Inflammatory macrophage treated with lipopolysaccharide for 4 hours (primary cell): ENCODE data around the gene RAB5IF.
"Not testable (repeated sequence)": the region's sequence is repeated elsewhere in the genome, so short reads cannot be mapped to it uniquely, and the experiment has no call there.

Source experiments
- DNase-seq: peaks from one replicate; pipeline ENCODE4 v3.0.0-alpha.2; 2020

Gene RAB5IF

DNA sequence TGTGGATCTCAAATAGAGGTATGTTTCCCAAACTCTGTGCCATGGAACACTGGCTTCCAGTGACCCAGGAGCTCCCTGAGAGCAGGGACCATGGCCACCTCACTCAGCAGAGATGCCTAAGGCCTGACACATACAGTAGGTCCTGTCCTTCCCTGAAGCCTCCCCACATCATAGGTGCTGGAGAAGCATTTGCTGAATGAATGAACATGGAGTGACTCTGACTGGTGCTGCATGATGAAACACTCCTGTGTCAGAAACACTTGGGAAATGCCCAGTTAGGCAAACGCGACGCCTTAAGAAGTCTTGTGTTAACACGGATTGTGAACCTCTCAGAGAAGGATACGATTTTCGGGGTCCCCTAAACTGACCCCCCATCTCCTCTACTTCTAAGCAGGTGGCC is 26.1 kb downstream of the RAB5IF start:
- peak; percentile 43 for DNase-seq

DNA sequence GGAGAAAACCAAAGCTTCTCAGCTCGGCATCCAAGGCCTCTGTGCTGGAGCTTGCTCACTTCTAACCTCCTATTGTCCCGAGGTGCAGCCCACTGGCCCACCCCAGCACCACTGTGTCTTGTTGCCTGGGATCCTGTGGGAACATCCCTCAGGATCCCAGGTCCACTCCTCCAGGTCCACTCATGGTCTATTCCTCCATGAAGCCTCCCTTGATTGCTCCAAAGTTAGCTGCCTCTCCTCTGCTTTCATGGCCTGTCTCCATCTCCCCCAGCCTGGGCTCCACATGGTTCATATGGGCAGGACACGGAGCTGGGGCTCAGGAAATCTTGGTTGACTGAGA is 26.5 kb downstream of the RAB5IF start:
- DNase-seq, result no peak

DNA sequence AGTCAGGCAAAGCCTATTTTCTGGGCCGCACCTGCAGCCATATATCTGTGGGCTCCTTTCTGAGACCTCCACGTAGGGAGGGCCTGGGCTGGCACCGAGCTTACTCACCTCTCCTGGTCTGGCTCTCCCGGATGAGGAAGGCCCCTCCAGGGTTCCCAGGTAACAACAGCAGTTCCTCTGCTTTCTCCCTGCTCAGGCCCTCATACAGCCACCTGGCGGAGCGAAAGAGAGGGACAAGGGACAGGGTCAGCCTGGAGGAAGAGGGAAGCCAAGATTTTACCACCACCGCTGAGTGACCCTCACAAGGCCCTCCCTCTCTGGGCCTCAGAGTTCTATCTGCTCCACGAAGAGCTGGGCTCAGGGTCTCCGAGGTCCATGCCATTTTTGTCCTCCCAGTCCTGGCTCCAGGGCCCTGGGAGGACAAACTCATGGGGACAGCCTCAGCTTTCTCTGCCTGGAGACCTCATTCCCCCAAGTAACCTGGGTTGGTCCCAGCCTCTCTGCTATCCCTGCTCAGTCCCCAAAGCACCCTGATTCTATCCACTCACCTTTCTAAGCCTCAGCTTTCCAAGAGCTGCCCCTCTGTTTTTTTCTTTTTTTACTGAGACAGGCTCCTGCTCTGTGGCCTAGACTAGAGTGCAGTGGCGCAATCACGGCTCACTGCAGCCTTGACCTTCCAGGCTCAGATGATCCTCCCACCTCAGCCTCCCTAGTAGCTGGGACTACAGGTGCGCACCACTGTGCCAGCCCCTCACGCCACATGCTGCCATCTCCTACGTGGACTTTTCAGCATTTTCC is 27.1 kb downstream of the RAB5IF start:
- no peak for DNase-seq

DNA sequence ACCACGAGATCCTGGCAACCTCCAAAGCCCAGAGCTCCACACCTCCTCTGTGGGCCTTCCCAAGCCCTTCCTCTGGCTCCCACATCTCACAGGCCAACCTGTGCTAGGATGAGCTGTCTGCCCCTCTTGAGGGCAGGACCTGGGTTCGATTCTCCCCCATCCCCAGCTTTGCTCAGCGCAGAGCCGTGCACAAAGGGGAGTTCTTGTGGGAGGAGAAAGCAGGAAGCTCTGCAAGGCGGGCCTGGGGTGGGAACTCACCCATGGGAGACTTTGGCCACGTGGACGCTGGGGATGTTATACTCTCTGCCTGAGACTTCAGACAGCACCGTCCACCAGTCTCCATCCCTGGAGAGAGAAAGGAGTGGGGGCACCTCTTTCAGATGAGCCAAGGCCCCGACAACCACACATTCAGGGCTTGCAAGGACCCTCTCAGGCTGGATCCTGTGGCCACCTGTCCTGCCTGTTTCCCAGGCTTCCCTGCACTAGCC is 27.8 kb downstream of the RAB5IF start:
- DNase-seq, result no peak

DNA sequence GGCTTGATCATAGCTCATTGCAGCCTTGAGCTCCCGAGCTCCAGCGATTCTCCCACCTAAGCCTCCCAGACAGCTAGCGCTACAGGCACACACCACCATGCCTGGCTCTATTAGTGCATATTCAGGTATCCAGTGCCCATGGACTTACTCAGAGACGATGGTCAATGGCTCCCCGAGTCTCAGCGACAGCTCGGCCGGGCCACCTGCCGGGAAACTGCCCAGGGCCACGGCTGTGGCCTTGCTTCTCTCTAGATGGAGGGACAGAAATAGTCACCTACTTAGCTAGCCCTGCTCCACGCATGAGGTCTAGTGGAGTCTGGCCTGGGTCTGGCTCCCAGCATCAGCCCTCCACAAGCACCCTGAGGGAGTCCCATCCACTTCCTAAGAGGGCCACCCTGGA is 28.8 kb downstream of the RAB5IF start:
- no peak for DNase-seq

DNA sequence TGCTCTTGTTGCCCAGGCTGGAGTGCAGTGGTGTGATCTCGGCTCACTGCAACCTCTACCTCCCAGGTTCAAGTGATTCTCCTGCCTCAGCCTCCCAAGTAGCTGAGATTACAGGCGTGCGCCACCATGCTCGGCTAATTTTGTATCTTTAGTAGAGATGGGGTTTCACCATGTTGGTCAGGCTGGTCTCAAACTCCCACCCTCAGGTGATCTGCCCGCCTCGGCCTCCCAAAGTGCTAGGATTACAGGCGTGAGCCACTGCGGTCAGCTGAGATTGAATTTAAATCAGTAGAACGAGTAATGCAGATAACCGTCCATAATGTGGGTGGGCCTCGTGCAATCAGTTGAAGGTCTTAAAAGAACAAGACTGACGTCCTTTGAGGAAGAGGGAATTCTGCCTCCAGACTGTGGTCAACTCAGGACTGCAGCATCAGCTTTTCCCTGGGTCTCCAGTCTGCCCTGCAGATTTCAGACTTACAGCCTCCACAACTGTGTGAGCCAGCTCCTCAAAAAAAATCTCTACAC is 33.4 kb downstream of the RAB5IF start:
- not testable (repeated sequence) for DNase-seq

DNA sequence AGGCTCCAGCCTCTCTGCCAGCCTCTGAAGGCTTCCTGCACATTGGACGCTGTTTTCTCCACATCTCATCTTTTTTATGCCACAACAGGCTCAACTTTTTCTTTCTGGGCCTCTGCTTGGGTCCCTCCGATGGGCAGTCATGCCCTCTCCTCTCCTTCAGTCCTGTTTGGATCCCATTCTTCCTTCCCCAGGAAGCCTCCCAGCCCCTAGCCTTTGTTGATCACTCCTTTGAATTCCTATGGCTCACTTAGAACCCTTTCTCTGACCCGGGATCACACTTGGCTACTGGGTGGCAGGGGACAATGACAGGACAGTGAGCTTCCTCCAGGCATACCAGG is 35.9 kb downstream of the RAB5IF start:
- no peak for DNase-seq

DNA sequence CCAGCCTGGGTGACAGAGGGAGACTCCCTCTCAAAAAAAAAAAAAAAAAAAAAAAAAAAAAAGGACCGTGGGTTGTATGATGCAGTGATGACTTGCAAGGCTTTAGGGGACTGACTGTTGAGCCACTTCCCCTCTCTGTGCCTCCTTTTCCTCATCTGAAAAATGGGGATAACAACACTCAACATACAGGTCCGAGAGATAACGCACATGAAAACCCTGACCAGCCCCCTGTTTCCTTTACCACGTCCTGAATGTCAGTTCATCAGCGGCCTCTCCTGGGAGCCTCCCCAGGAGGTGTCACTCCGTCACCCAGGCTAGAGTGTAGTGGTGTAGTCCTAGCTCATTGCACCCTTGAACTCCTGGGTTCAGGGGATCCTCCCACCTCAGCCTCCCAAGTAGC is 36.6 kb downstream of the RAB5IF start:
- DNase-seq, result peak; percentile 41

DNA sequence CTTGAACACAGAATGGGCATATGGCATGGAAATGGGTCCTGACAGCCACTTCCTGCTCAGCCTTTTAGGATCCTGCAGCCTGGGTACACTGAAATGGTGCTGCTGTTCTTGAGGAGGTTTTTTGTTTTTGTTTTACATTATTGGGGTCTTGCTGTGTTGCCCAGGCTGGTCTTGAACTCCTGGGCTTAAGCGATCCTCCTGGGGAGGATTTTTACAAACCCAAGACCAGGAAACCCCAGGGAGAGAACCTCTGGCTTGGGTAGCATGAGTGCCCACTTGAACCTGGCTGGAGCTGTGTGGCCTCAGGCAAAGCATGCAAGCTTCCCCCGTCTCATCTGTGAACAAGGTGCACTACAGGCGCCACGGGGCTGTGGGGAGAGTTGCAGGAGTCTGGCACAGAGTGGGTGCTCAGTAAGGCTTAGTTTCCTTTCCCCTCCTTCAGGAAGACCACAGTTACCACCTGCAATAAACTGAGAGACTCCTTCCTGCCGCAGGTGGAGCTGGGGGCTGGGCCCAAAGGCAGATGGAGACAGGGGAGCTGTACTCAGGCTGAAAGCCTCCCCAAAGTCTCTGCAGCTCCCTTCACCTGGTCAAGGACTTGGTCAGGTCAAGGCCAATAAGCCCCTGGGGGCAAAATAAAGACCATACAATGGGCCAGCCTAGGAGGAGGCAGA is 38.6 kb downstream of the RAB5IF start:
- no peak for DNase-seq

DNA sequence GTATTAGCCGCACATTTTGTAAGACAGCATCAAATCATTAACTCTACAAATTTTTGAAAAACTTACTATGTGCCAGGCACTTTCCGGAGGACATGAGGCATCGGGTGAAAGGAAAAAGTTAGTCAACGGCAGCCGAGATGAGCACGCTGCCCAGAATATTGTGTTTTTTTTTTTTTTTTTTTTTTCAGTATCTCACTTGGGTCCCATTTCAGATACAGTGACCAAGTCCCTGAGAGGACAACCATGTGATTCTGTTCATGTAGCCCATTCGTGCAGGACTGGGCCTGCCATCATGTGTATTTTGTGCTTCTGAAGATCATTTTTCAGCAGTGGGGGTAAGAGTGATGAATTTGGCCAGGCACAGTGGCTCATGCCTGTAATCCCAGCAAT is 39.1 kb downstream of the RAB5IF start:
- no peak for DNase-seq

DNA sequence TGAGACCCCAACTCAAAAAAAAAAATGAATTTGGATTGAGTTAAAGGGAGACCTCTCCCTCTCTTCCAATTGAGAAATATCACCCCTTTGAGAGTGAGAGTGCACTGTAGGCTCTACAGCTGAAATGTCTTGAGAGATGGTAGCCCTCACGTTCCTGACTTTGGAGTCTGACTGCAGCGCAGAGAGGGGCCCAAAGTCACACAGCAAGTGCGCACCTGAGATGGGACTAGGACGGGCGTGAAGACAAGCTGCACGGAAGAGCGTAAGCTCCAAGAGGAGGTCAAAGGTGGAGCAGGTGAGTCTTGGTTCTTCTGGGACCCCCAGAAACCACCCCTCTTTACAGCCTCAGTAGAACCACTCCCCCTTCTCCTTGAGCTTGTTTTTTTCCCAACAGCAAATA is 39.8 kb downstream of the RAB5IF start:
- DNase-seq, result no peak

DNA sequence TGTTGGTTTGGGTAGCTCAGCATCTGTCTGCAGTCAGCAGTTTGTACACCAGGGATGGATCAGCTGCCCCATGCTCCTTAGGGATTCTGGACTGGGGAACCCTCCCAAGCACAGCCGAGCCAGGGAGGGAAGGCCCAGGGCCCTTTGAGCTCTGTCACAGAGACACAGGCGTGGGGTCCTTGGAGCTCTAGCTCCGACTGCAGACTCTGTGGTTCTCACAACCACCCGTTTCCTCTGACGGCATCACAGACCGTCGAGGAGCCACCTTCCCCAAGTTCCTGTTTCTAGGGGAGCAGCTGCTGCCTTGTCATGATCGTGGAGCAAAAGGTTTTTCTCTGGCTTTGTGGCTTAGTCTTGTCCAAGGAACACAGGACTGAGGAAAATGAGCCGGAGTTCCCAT is 40.4 kb downstream of the RAB5IF start, which contains the start of gene SLA2:
SLA2 (minus strand) TSS at position 199 of the 400 bp plus-strand sequence. CDS start 4,861 bp downstream, outside the sequence.
- DNase-seq, result peak; percentile 79

DNA sequence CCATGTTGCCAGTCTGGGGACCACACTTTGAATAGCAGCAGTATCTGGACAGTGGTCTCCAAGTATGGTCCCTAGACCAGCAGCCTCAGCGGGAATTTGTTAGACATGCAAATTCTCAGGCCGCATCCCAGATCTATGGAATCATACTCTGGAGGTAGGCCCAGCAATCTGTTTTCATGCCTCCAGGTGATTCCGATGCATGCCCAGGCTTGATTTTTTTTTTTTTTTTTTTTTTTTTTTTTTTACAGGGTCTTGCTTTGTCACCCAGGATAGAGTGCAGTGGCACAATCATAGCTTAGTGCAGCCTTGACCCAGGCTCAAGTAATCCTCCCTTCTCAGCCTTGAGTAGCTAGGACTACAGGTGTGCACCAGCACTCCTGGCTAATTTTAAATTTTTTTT is 41.1 kb downstream of the RAB5IF start:
- DNase-seq, result no peak

DNA sequence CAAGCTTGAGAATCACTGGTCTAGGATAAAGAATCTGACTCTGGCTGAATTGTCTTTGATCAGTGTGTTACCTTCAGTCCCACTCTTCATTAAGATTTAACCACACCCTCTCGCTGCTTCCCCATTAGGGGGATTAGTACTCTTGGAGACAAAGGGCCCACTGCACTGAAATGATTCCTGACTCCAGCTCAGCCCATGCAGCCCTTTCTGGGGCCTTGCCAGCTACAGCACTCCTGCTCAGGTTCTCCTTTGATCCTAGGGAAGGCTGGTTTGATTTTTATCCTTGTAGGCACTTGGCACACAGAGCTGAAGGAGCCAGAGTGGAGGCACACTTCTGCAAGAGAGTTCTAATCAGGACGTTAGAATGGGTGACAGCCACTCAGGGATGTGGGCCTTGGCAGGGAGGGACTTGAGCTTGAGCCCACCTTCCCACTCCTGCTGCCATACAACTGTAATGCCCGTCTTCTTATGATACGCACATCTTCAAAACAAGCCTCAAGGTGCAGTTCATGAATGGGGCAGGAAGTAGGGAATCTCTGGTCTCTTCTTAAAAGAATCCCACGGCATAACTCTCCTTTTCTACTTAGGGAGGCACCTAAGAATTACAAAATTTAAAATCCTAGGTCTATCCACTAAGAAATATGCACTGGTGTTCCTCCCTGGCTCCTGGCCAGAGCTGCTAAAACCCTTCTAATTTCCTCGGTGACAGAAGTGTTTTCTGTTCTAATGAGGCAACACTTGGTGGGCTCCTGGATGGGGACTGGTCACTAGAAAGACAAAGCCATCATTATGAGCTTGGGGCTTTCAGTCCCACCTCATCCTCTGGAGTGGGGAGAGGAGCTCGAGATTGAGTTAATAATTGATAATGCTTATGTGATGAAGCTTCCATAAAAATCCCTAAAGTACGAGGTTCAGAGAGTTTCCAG is 41.9 kb downstream of the RAB5IF start:
- DNase-seq, result no peak

DNA sequence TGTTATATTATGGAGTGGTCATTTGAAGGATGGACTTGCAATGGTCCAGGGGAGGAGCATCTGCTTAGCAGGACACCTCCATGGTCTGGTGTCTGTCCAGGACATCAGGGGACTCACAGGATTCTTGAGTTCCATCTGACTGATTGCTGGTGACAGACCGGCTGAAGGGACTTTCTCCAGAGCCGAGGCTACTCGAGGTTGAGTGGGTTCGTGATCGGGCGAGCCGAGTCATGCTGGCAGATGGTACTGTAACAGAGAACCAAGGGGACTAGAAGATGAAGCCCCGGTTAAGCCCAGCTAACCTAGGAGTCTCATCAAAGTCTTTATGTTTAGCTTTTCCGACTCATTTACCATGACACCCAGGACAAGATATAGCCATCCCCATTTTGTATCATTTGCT is 47.9 kb downstream of the RAB5IF start:
- no peak for DNase-seq

DNA sequence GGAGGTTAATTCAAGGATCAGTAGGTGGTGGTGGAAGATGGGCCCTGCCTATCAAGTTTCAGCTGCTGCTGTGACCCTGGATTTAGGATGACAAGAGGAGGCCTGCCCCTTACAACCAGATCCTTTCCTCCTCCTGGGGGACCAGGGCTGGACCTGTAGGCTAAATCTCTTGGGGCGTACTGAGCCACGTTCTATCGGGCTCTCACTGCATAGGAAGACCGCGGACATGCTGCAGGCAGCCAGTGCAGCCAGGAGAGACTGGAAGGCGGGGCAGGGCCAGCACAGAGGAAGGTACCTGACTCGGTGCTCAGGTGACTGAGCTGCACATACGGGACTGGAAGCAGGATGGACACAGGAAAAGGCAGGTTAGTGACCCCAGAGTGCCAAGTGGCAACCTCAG is 48.9 kb downstream of the RAB5IF start:
- no peak for DNase-seq

DNA sequence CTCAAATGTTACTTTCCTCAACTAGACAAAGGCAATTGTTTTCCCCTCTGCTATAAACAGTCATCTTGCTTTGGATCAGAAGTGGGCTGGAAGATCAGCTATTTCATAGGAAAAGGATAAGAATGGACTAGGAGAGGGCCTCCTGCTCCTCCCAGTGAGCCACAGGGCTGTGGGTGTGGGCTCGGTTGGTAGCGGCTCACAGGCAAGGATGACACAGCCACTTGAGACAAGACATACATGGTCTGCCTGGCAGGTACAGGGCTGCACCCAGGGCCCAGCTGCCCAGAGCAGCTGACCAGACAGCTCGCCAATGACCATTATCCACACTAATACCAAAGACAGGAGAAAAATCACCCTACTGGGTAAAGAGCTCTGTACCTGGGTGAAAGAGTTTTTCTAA is 49.4 kb downstream of the RAB5IF start:
- DNase-seq, result no peak

DNA sequence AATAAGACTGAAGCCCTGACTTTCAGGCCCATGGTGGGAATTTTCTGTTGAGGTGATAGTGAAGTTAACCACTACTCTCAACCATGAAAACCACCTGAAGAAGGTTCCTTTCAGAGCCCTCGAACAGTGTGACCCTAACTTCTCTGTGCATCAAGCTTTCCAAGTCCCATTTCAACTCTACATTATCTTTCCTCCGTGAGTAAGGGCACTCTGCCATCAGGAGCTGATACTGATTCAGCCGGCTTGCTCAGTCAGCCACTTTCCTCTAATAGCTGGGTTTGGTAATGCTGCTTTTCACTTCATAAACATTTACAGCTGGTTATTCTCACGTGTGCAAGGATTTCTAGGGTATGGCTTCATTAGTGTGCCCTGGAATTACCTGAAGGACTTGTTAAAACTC is 51.2 kb downstream of the RAB5IF start:
- no peak for DNase-seq

DNA sequence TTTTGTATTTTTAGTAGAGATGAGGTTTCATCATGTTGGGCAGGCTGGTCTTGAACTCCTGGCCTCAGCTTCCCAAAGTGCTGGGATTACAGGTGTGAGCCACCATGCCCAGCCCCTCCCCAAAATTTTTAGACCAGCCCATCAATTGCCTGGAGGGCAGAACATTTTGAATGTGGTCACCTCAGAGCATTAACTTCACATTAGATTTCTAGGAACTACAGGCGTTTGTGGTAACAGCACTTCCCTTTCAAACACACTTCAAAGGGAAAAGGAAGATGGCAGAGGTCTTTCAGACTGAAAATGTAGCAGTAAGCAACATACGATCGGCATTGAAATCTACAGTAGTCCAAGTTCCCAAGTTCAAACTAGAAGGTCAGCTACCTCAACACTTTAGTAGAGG is 52.7 kb downstream of the RAB5IF start:
- no peak for DNase-seq
